GM06990 (cell line): ENCODE measurements around the gene SERAC1.
A peak's percentile ranks its signal among the peaks of the same experiment; 100 is the strongest.

Experiments used
- DNase-seq: peaks from one replicate; pipeline ENCODE4 v3.0.0-alpha.2; 2011; ENCODE audit not compliant: insufficient read length; ENCODE audit errors: extremely low read depth
- H3K27me3 ChIP-seq: replicated peaks from 2 replicates; pipeline ENCODE4 v1.6.0; 2011; ENCODE audit warnings: low read length; ENCODE audit not compliant: control insufficient read depth, insufficient read depth
- H3K36me3 ChIP-seq: 2 replicates; pipeline ENCODE4 v1.5.1; 2011; ENCODE audit warnings: low read length; ENCODE audit not compliant: control insufficient read depth, insufficient read depth
- H3K4me3 ChIP-seq: replicated peaks from 2 replicates; pipeline ENCODE4 v1.5.1; 2011; ENCODE audit warnings: low read depth, mild to moderate bottlenecking, control low read depth, low read length
- CTCF ChIP-seq: IDR thresholded peaks from 2 replicates; pipeline ENCODE4 v1.5.1; 2011; ENCODE audit warnings: low read length, control low read depth, mild to moderate bottlenecking, inconsistent platforms; ENCODE audit not compliant: insufficient read depth, poor library complexity, severe bottlenecking

The SERAC1 gene

GRCh38 chr6:158206740-158207421 is 38.8 kb upstream of the SERAC1 start:
- no peak for TF ChIP-seq CTCF
- DNase-seq = no peak
- H3K27me3 ChIP-seq = no peaks in the 10 kb centered on the region
- no peaks in the 10 kb centered on the region for H3K36me3 ChIP-seq
- H3K4me3 ChIP-seq = no peak overlapping the region

- TF ChIP-seq CTCF = peak; percentile 41
- Histone ChIP-seq H3K4me3 (no peak overlapping the region), H3K27me3 (no peaks in the 10 kb centered on the region), H3K36me3 (no peaks in the 10 kb centered on the region)
- no peak for DNase-seq
Observed at GRCh38 chr6:158205169-158205944, 37.3 kb upstream of the SERAC1 start.

GRCh38 chr6:158198461-158198860 is 30.4 kb upstream of the SERAC1 start:
- no peak for TF ChIP-seq CTCF
- Histone ChIP-seq H3K27me3 (no peaks in the 10 kb centered on the region), H3K4me3 (no peak overlapping the region), H3K36me3 (no peaks in the 10 kb centered on the region)
- no peak for DNase-seq

GRCh38 chr6:158194487-158195280 is 26.6 kb upstream of the SERAC1 start:
- H3K27me3 ChIP-seq = no peaks in the 10 kb centered on the region
- H3K36me3 ChIP-seq = no peaks in the 10 kb centered on the region; the same call in 1 of the 2 replicates
- TF ChIP-seq CTCF = no peak
- no peak overlapping the region for H3K4me3 ChIP-seq
- DNase-seq = no peak

- DNase-seq = no peak
- Histone ChIP-seq H3K4me3 (no peak overlapping the region), H3K36me3 (no peaks in the 10 kb centered on the region; the same call in 1 of the 2 replicates), H3K27me3 (no peaks in the 10 kb centered on the region)
- no peak for TF ChIP-seq CTCF
Observed at GRCh38 chr6:158191761-158192160, 23.7 kb upstream of the SERAC1 start.
